ENCODE results near the gene HOXD8. TPM values are rescaled to one million over a fixed set of nuclear protein-coding genes. Genes with fewer than 3 reads are reported as not detected.

HOXD8 gene
- total and polyA plus RNA-seq, 9 of the 15 experiments (the other 6 are each of a cell fraction or from before 2014, with no cell fraction given) = 0.04 to 0.15 TPM; not detected in 7

DNA sequence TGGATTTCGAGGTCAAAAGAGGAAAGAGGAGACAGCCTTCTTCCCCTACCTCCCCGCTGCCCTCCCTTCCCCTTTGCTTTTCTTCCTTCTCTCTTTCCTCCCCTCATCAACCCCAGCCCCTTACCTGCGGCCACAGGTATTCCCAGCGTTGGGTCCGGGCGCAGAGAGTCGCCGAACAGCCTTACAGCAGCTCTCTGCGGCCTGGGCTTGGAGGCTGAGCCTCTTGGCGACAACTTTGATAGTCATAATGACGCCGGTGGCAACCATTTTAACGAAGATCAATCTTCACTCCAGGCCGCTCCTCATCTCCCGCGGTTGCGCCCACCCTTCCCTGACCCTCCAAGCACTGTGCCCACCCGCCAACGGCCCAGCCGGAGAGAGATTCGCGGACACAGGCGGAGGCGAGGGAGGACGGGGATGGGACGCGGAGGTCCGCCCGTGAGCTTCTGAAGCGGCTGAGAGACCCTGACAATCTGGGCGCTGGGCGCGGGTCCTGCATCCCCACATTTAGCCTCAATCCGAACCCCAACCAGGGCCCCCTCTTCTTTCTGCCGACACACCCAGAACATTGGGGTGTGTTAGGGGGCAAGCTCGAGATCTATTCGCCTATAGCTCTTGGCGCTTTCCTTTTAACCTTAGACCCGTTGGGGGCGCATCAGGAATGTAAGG is 44.3 kb upstream of the HOXD8 start:
- ATAC-seq = no peak
- intact Hi-C loops (cut with micrococcal nuclease) = no loop called here
- in situ Hi-C loops (cut with MboI) = loop anchor here (10.0 to 25.0 kb wide), 2 partner anchors 660 to 1048 kb away; no protein-coding TSS in a partner anchor
- no peaks in the 10 kb centered on the region for H3K9me1 ChIP-seq (ENCODE audit: control insufficient read depth, insufficient read depth, low read length)
- H3K4me3 ChIP-seq = no peak overlapping the region
- FAIRE-seq = no peak
- WGBS (ENCODE audit: insufficient coverage, low coverage, missing lambda C conversion rate) = 16% methylated on average over 35 of the region's 40 CpGs
- CTCF ChIA-PET (ENCODE audit: low intra/inter-chr PET ratio) = interaction anchor here (0.7 to 3.5 kb wide), 3 partner anchors 120 to 1050 kb away, joined by 3 to 14 read pairs (median 4); no protein-coding TSS in a partner anchor
- no peak overlapping the region for H3K27ac ChIP-seq (ENCODE audit: extremely low read depth, low read depth, low read length)
- no peak for DNase-seq (ENCODE audit: extremely low read depth in 1 of 4, low spot score in 3 of 4)
- H3K79me2 ChIP-seq (ENCODE audit: control insufficient read depth, insufficient read depth, low read length) = no peaks in the 10 kb centered on the region
- POLR2A ChIA-PET = interaction anchor here (0.6 to 0.7 kb wide), 2 partner anchors 380 to 546 kb away, joined by 3 read pairs; no protein-coding TSS in a partner anchor
- no peak overlapping the region for H3K4me2 ChIP-seq (ENCODE audit: insufficient read depth, low read length)
- no TSS peak for BruUV-seq (replicated peaks)
- no peak overlapping the region for H2AFZ ChIP-seq (ENCODE audit: low read depth, low read length)
- H3K36me3 ChIP-seq (ENCODE audit: control insufficient read depth, insufficient read depth, low read length) = no peaks in the 10 kb centered on the region
- peaks cover 4% of the 10 kb centered on the region; the same call in 1 of the 2 replicates for H4K20me1 ChIP-seq (replicated peaks; ENCODE audit: control insufficient read depth, insufficient read depth, low read length)
- peaks cover 10% of the 10 kb centered on the region for H3K9me3 ChIP-seq (replicated peaks; ENCODE audit: control insufficient read depth, insufficient read depth, low read depth, low read length)
- peaks cover 59 to 90% of the 10 kb centered on the region in 2 experiments for H3K27me3 ChIP-seq (ENCODE audit: control insufficient read depth in 2 of 2, insufficient read depth in 2 of 2, low read length in 2 of 2)
- H3K9ac ChIP-seq (ENCODE audit: insufficient read depth in 1 of 2, low read depth in 2 of 2, low read length in 2 of 2) = no peak overlapping the region
- peaks cover 0 to 35% of the 10 kb centered on the region in 2 experiments; a peak in 2 of 5 replicates for H3K4me1 ChIP-seq (replicated peaks in 1 of 2; ENCODE audit: control insufficient read depth in 2 of 2, insufficient read depth in 2 of 2, low read length in 2 of 2)
- no peak for TF ChIP-seq BRF1 (IDR thresholded peaks at IDR 0.05; ENCODE audit: borderline replicate concordance, extremely low read depth, insufficient read length)
- TF ChIP-seq ZNF584 (CRISPR knock-in tag; IDR thresholded peaks at IDR 0.05; ENCODE audit: low read depth) = no peak
- no peak for TF ChIP-seq FOXA3 (CRISPR knock-in tag; conservative IDR thresholded peaks at IDR 0.05 in 1 of 2, IDR thresholded peaks at IDR 0.05 in 1 of 2)
- TF ChIP-seq, protein P1, sequence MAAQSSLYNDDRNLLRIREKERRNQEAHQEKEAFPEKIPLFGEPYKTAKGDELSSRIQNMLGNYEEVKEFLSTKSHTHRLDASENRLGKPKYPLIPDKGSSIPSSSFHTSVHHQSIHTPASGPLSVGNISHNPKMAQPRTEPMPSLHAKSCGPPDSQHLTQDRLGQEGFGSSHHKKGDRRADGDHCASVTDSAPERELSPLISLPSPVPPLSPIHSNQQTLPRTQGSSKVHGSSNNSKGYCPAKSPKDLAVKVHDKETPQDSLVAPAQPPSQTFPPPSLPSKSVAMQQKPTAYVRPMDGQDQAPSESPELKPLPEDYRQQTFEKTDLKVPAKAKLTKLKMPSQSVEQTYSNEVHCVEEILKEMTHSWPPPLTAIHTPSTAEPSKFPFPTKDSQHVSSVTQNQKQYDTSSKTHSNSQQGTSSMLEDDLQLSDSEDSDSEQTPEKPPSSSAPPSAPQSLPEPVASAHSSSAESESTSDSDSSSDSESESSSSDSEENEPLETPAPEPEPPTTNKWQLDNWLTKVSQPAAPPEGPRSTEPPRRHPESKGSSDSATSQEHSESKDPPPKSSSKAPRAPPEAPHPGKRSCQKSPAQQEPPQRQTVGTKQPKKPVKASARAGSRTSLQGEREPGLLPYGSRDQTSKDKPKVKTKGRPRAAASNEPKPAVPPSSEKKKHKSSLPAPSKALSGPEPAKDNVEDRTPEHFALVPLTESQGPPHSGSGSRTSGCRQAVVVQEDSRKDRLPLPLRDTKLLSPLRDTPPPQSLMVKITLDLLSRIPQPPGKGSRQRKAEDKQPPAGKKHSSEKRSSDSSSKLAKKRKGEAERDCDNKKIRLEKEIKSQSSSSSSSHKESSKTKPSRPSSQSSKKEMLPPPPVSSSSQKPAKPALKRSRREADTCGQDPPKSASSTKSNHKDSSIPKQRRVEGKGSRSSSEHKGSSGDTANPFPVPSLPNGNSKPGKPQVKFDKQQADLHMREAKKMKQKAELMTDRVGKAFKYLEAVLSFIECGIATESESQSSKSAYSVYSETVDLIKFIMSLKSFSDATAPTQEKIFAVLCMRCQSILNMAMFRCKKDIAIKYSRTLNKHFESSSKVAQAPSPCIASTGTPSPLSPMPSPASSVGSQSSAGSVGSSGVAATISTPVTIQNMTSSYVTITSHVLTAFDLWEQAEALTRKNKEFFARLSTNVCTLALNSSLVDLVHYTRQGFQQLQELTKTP (IDR thresholded peaks at IDR 0.05; ENCODE audit: low read depth in 1 of 2, partially characterized antibody in 2 of 2) = no peak
- no peak for TF ChIP-seq RB1 (IDR thresholded peaks at IDR 0.05; ENCODE audit: low read depth)
- TF ChIP-seq, protein P2, sequence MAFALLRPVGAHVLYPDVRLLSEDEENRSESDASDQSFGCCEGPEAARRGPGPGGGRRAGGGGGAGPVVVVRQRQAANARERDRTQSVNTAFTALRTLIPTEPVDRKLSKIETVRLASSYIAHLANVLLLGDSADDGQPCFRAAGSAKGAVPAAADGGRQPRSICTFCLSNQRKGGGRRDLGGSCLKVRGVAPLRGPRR (CRISPR knock-in tag; IDR thresholded peaks at IDR 0.05) = no peak
- TF ChIP-seq, protein P3, sequence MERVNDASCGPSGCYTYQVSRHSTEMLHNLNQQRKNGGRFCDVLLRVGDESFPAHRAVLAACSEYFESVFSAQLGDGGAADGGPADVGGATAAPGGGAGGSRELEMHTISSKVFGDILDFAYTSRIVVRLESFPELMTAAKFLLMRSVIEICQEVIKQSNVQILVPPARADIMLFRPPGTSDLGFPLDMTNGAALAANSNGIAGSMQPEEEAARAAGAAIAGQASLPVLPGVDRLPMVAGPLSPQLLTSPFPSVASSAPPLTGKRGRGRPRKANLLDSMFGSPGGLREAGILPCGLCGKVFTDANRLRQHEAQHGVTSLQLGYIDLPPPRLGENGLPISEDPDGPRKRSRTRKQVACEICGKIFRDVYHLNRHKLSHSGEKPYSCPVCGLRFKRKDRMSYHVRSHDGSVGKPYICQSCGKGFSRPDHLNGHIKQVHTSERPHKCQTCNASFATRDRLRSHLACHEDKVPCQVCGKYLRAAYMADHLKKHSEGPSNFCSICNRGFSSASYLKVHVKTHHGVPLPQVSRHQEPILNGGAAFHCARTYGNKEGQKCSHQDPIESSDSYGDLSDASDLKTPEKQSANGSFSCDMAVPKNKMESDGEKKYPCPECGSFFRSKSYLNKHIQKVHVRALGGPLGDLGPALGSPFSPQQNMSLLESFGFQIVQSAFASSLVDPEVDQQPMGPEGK (CRISPR knock-in tag; IDR thresholded peaks at IDR 0.05; ENCODE audit: borderline replicate concordance) = no peak
- no peak for TF ChIP-seq ZFP1 (CRISPR knock-in tag; IDR thresholded peaks at IDR 0.05)
- TF ChIP-seq, protein P4, sequence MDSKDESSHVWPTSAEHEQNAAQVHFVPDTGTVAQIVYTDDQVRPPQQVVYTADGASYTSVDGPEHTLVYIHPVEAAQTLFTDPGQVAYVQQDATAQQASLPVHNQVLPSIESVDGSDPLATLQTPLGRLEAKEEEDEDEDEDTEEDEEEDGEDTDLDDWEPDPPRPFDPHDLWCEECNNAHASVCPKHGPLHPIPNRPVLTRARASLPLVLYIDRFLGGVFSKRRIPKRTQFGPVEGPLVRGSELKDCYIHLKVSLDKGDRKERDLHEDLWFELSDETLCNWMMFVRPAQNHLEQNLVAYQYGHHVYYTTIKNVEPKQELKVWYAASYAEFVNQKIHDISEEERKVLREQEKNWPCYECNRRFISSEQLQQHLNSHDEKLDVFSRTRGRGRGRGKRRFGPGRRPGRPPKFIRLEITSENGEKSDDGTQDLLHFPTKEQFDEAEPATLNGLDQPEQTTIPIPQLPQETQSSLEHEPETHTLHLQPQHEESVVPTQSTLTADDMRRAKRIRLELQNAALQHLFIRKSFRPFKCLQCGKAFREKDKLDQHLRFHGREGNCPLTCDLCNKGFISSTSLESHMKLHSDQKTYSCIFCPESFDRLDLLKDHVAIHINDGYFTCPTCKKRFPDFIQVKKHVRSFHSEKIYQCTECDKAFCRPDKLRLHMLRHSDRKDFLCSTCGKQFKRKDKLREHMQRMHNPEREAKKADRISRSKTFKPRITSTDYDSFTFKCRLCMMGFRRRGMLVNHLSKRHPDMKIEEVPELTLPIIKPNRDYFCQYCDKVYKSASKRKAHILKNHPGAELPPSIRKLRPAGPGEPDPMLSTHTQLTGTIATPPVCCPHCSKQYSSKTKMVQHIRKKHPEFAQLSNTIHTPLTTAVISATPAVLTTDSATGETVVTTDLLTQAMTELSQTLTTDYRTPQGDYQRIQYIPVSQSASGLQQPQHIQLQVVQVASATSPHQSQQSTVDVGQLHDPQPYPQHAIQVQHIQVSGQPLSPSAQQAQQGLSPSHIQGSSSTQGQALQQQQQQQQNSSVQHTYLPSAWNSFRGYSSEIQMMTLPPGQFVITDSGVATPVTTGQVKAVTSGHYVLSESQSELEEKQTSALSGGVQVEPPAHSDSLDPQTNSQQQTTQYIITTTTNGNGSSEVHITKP (IDR thresholded peaks at IDR 0.05; ENCODE audit: partially characterized antibody) = no peak

Measured in K562 (cell line).